Breast epithelium (tissue), 4 donors: ENCODE data around the gene SET. TPM values are rescaled to one million over a fixed set of nuclear protein-coding genes. Genes with fewer than 3 reads are reported as not detected.
"Not testable (repeated sequence)": the region's sequence is repeated elsewhere in the genome, so short reads cannot be mapped to it uniquely, and the experiment has no call there.

ENCODE experiments used
- DNase-seq, 2 donors: peaks; one replicate each; pipeline ENCODE4 v3.0.0-alpha.2; 2019; ENCODE audit warnings: low spot score in 2 of 2
- H3K27ac ChIP-seq, 2 donors: fragments of 200-600 bp; sonication (generic) in 1 of 2; one replicate each; pipeline ENCODE4 v1.5.1; 2016 to 2019; ENCODE audit warnings: mild to moderate bottlenecking in 1 of 2
- H3K27me3 ChIP-seq, 2 donors: fragments of 200-600 bp; sonication (generic) in 1 of 2; one replicate each; pipeline versions ENCODE4 v1.5.1 to v1.6.0; 2017 to 2019; ENCODE audit warnings: control low read depth in 1 of 2, mild to moderate bottlenecking in 1 of 2
- H3K36me3 ChIP-seq: fragments of 200-600 bp; one replicate; pipeline ENCODE4 v1.5.1; 2019
- H3K4me1 ChIP-seq, 2 donors: fragments of 200-600 bp; sonication (generic); one replicate each; pipeline ENCODE4 v1.5.1; 2016 to 2019; ENCODE audit warnings: control low read depth in 1 of 2
- H3K4me3 ChIP-seq, 3 donors: fragments of 200-600 bp; sonication (generic); 1 replicate in 2 of 3; 2 replicates in 1 of 3; pipeline ENCODE4 v1.5.1; 2016 to 2019; ENCODE audit warnings: mild to moderate bottlenecking in 3 of 3, moderate library complexity in 2 of 3
- H3K9me3 ChIP-seq, 2 donors: fragments of 200-600 bp; sonication (generic) in 1 of 2; one replicate each; pipeline ENCODE4 v1.5.1; 2016 to 2019; ENCODE audit warnings: control low read depth in 1 of 2
- POLR2A ChIP-seq: fragments of 450-650 bp; IDR thresholded peaks from one replicate; pipeline ENCODE4 v1.6.1; 2016; ENCODE audit warnings: antibody characterized with exemption, mild to moderate bottlenecking, moderate library complexity
- POLR2AphosphoS5 ChIP-seq, 3 donors: sonication (generic); formaldehyde crosslinking; IDR thresholded peaks; one replicate each; pipeline ENCODE4 v1.6.1; 2017; ENCODE audit warnings: antibody characterized with exemption in 3 of 3
- intact Hi-C: fragments of 100-400 bp; cut with DNase I; formaldehyde crosslinking; loops from one replicate; pipeline ENCODE4 v1.15.1; 2023; ENCODE audit warnings: low total_unique reads
- total RNA-seq, 3 donors: library from RNA; depleted of rRNA; stranded (reverse); fragments of >200 nt; gene quantifications; one replicate each; pipeline ENCODE4 v1.1.0, GENCODE V29; 2016
- TF ChIP-seq, protein P1 (sequence below), 3 donors: fragments of 450-650 bp; IDR thresholded peaks; one replicate each; pipeline ENCODE4 v1.5.1; 2016 to 2017; ENCODE audit warnings: antibody characterized with exemption in 3 of 3, mild to moderate bottlenecking in 3 of 3, moderate library complexity in 3 of 3

SET gene
- total RNA-seq, 3 donors from 2014 or later = 142 to 168 (median 158) TPM

GRCh38 chr9:128687453-128687852 is 1.6 kb upstream of the SET start:
- Histone ChIP-seq H3K4me1 (peaks cover 4 to 16% of the 10 kb centered on the region in 2 donors), H3K4me3 (no peak overlapping the region), H3K36me3 (no peaks in the 10 kb centered on the region), H3K27ac (peak overlapping the region in 1 of 2 donors; percentile 88), H3K27me3 (no peaks in the 10 kb centered on the region), H3K9me3 (no peaks in the 10 kb centered on the region)
- intact Hi-C loops = no loop called here
- TF ChIP-seq, protein P1, sequence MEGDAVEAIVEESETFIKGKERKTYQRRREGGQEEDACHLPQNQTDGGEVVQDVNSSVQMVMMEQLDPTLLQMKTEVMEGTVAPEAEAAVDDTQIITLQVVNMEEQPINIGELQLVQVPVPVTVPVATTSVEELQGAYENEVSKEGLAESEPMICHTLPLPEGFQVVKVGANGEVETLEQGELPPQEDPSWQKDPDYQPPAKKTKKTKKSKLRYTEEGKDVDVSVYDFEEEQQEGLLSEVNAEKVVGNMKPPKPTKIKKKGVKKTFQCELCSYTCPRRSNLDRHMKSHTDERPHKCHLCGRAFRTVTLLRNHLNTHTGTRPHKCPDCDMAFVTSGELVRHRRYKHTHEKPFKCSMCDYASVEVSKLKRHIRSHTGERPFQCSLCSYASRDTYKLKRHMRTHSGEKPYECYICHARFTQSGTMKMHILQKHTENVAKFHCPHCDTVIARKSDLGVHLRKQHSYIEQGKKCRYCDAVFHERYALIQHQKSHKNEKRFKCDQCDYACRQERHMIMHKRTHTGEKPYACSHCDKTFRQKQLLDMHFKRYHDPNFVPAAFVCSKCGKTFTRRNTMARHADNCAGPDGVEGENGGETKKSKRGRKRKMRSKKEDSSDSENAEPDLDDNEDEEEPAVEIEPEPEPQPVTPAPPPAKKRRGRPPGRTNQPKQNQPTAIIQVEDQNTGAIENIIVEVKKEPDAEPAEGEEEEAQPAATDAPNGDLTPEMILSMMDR (IDR thresholded peaks at IDR 0.05) = no peak
- no peak for TF ChIP-seq POLR2A
- no peak for TF ChIP-seq POLR2AphosphoS5 (IDR thresholded peaks at IDR 0.05)
- DNase-seq = no peak

GRCh38 chr9:128689293-128689774 is 312 bp downstream of the SET start:
- intact Hi-C loops = no loop called here
- H3K36me3 ChIP-seq = no peaks in the 10 kb centered on the region
- H3K27me3 ChIP-seq = no peaks in the 10 kb centered on the region
- H3K9me3 ChIP-seq = no peaks in the 10 kb centered on the region
- peak overlapping the region; percentile 88 to 96 for H3K27ac ChIP-seq
- peak overlapping the region; percentile 69 to 95 (median 83) for H3K4me3 ChIP-seq
- H3K4me1 ChIP-seq = peaks cover 4 to 16% of the 10 kb centered on the region in 2 donors
- TF ChIP-seq, protein P1 (IDR thresholded peaks at IDR 0.05) = no peak
- no peak for TF ChIP-seq POLR2AphosphoS5 (IDR thresholded peaks at IDR 0.05)
- no peak for TF ChIP-seq POLR2A
- DNase-seq = peak in 1 of 2 donors; percentile 28

DNA sequence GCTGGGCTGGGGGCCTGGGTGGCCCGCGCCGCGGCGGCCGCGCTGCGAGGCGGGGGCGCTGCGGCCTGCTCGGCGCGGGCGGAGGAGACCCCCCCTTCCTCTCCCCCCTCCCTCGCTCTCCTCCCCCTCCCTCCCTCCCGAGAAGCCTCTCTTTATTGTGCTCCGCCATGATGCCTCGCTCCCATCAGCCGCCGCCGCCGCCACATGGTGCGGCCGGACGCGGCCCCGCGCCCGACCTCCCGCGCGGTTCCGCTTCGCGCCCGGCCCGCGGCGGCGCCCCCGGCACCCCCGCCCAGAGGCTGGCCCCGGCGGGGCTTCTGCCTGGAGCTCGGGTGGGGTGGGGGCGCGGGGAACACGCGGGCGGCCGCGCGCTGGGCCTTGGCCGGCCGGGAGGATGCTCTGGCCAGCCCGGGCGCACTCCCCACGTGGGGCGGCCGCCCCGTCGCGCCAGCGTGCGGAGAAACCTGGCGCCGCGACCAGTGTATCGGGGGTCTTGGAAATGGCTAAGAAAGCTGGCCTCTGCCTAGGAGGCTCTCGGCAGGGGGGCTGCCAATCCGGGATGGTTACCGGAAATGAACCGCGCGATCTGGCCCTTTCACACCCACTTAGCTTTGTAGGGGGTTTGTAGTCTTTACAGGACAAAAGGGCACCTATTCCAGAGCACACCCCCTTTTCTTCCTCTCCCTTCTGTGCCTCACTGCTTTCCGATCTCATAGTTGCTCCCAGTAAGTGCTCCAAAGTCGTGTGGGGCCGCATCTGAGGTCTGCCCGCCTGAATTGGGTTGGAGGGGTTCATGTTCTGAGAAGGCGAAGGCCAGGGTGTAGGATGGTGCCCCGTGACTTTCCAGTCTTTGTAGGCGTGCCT is 1.0 kb downstream of the SET start:
- H3K27me3 ChIP-seq = no peaks in the 10 kb centered on the region
- no peaks in the 10 kb centered on the region for H3K36me3 ChIP-seq
- DNase-seq = no peak
- H3K4me1 ChIP-seq = peaks cover 4 to 12% of the 10 kb centered on the region in 2 donors
- H3K9me3 ChIP-seq = no peaks in the 10 kb centered on the region
- TF ChIP-seq, protein P1 (IDR thresholded peaks at IDR 0.05) = no peak
- TF ChIP-seq POLR2A = no peak
- TF ChIP-seq POLR2AphosphoS5 (IDR thresholded peaks at IDR 0.05) = no peak
- H3K4me3 ChIP-seq = peak overlapping the region; percentile 69 to 95 (median 83)
- peak overlapping the region; percentile 72 to 96 for H3K27ac ChIP-seq
- intact Hi-C loops = no loop called here

- H3K27me3 ChIP-seq = no peaks in the 10 kb centered on the region
- no peaks in the 10 kb centered on the region for H3K36me3 ChIP-seq
- DNase-seq = no peak
- H3K4me1 ChIP-seq = peaks cover 4 to 8% of the 10 kb centered on the region in 2 donors
- H3K27ac ChIP-seq = peak overlapping the region; percentile 72 to 96
- intact Hi-C loops = no loop called here
- H3K4me3 ChIP-seq = peak overlapping the region; percentile 69 to 95 (median 83)
- no peaks in the 10 kb centered on the region for H3K9me3 ChIP-seq
- TF ChIP-seq, protein P1 (IDR thresholded peaks at IDR 0.05) = no peak
- TF ChIP-seq POLR2A = no peak
- TF ChIP-seq POLR2AphosphoS5 (IDR thresholded peaks at IDR 0.05) = no peak
Measured at GRCh38 chr9:128690684-128691034, 1.6 kb downstream of the SET start.

- H3K4me1 ChIP-seq, DNase-seq, H3K36me3 ChIP-seq, H3K4me3 ChIP-seq, H3K27me3 ChIP-seq, H3K9me3 ChIP-seq, H3K27ac ChIP-seq: not testable (repeated sequence)
- intact Hi-C loops = loop anchor here (2.0 kb wide), 1 partner anchor 15 kb away; no protein-coding TSS in a partner anchor
Measured at GRCh38 chr9:128693738-128694137, 4.7 kb downstream of the SET start.
